Prostate gland (tissue), 2 donors: Measurements from ENCODE around the gene ENHO.

Source experiments
- CTCF ChIP-seq, 4 experiments: fragments of 200-600 bp in 2 of 4; fragments of 450-650 bp in 2 of 4; sonication (generic) in 2 of 4; IDR thresholded peaks; 1 replicate in 3 of 4; 2 replicates in 1 of 4; pipeline ENCODE4 v1.5.1; 2016 to 2019; ENCODE audit warnings: antibody characterized with exemption in 4 of 4, mild to moderate bottlenecking in 2 of 4, moderate library complexity in 2 of 4
- POLR2A ChIP-seq: fragments of 450-650 bp; IDR thresholded peaks from one replicate; pipeline ENCODE4 v1.6.1; 2016; ENCODE audit warnings: antibody characterized with exemption, mild to moderate bottlenecking
- POLR2AphosphoS5 ChIP-seq: sonication (generic); formaldehyde crosslinking; IDR thresholded peaks from one replicate; pipeline ENCODE4 v1.6.1; 2017; ENCODE audit warnings: antibody characterized with exemption

GRCh38 chr9:34550016-34550680, 27.4 kb upstream of the ENHO start:
- TF ChIP-seq POLR2A (no peak), CTCF (IDR thresholded peaks at IDR 0.05) (no peak), POLR2AphosphoS5 (no peak)
